ENCODE measurements around the gene RAD51B.

Gene RAD51B

GRCh38 chr14:67819563-67820421 lies at the start of gene RAD51B:
Gene RAD51B (plus strand): TSS chr14:67819779.
- Histone ChIP-seq H3K27ac (ENCODE audit: low read depth, low read length) (peak within 1 kb of the TSS; percentile 88), H3K4me3 (ENCODE audit: low read depth in 1 of 5, low read length in 5 of 5) (peak within 1 kb of the TSS; percentile 92 to 100 (median 98)), H3K9me3 (ENCODE audit: control insufficient read depth in 5 of 5, low read length in 5 of 5) (no peaks in the 10 kb centered on the region), H3K27me3 (ENCODE audit: control insufficient read depth in 5 of 5, insufficient read depth in 4 of 5, low read length in 5 of 5) (no peaks in the 10 kb centered on the region), H3K4me1 (ENCODE audit: control insufficient read depth in 5 of 5, insufficient read depth in 5 of 5, low read length in 5 of 5) (peaks cover 6 to 35% (median 33%) of the 10 kb centered on the region in 5 donors), H3K36me3 (ENCODE audit: control insufficient read depth in 5 of 5, insufficient read depth in 5 of 5, low read length in 5 of 5) (no peaks in the 10 kb centered on the region), H3K9ac (ENCODE audit: low read length in 5 of 5) (peak within 1 kb of the TSS; percentile 69 to 95 (median 89))

- Histone ChIP-seq H3K36me3 (ENCODE audit: control insufficient read depth in 5 of 5, insufficient read depth in 5 of 5, low read length in 5 of 5) (peaks cover 63 to 99% (median 94%) of the 10 kb centered on the region in 5 donors), H3K27ac (ENCODE audit: low read depth, low read length) (no peak overlapping the region)
Observed at GRCh38 chr14:67773844-67774377, 45.7 kb upstream of the RAD51B start.

GRCh38 chr14:67776653-67777322 lies 42.8 kb upstream of the RAD51B start:
- Histone ChIP-seq H3K27me3 (ENCODE audit: control insufficient read depth in 5 of 5, insufficient read depth in 4 of 5, low read length in 5 of 5) (no peaks in the 10 kb centered on the region), H3K36me3 (ENCODE audit: control insufficient read depth in 5 of 5, insufficient read depth in 5 of 5, low read length in 5 of 5) (peaks cover 58 to 100% (median 94%) of the 10 kb centered on the region in 5 donors), H3K4me3 (ENCODE audit: low read depth in 1 of 5, low read length in 5 of 5) (no peak overlapping the region), H3K9ac (ENCODE audit: low read length in 5 of 5) (no peak overlapping the region), H3K27ac (ENCODE audit: low read depth, low read length) (no peak overlapping the region), H3K9me3 (ENCODE audit: control insufficient read depth in 5 of 5, low read length in 5 of 5) (no peaks in the 10 kb centered on the region), H3K4me1 (ENCODE audit: control insufficient read depth in 5 of 5, insufficient read depth in 5 of 5, low read length in 5 of 5) (no peaks in the 10 kb centered on the region)

More at GRCh38 chr14:67773844-67774377, 45.7 kb upstream of the RAD51B start:
- no peak overlapping the region for H3K4me3 ChIP-seq (ENCODE audit: low read depth in 1 of 5, low read length in 5 of 5)
- no peak overlapping the region for H3K9ac ChIP-seq (ENCODE audit: low read length in 5 of 5)
- H3K9me3 ChIP-seq (ENCODE audit: control insufficient read depth in 5 of 5, low read length in 5 of 5), result no peaks in the 10 kb centered on the region
- no peaks in the 10 kb centered on the region for H3K4me1 ChIP-seq (ENCODE audit: control insufficient read depth in 5 of 5, insufficient read depth in 5 of 5, low read length in 5 of 5)
- H3K27me3 ChIP-seq (ENCODE audit: control insufficient read depth in 5 of 5, insufficient read depth in 4 of 5, low read length in 5 of 5), result no peaks in the 10 kb centered on the region

GRCh38 chr14:67778792-67779191 lies 40.8 kb upstream of the RAD51B start:
- Histone ChIP-seq H3K9me3 (ENCODE audit: control insufficient read depth in 5 of 5, low read length in 5 of 5) (no peaks in the 10 kb centered on the region), H3K36me3 (ENCODE audit: control insufficient read depth in 5 of 5, insufficient read depth in 5 of 5, low read length in 5 of 5) (peaks cover 61 to 100% (median 94%) of the 10 kb centered on the region in 5 donors), H3K4me1 (ENCODE audit: control insufficient read depth in 5 of 5, insufficient read depth in 5 of 5, low read length in 5 of 5) (peaks cover 0 to 9% (median 3%) of the 10 kb centered on the region in 5 donors), H3K27me3 (ENCODE audit: control insufficient read depth in 5 of 5, insufficient read depth in 4 of 5, low read length in 5 of 5) (no peaks in the 10 kb centered on the region), H3K9ac (ENCODE audit: low read length in 5 of 5) (no peak overlapping the region), H3K4me3 (ENCODE audit: low read depth in 1 of 5, low read length in 5 of 5) (no peak overlapping the region), H3K27ac (ENCODE audit: low read depth, low read length) (no peak overlapping the region)

- Histone ChIP-seq H3K27ac (ENCODE audit: low read depth, low read length) (no peak overlapping the region), H3K9me3 (ENCODE audit: control insufficient read depth in 5 of 5, low read length in 5 of 5) (no peaks in the 10 kb centered on the region), H3K4me1 (ENCODE audit: control insufficient read depth in 5 of 5, insufficient read depth in 5 of 5, low read length in 5 of 5) (peaks cover 0 to 9% (median 3%) of the 10 kb centered on the region in 5 donors), H3K27me3 (ENCODE audit: control insufficient read depth in 5 of 5, insufficient read depth in 4 of 5, low read length in 5 of 5) (no peaks in the 10 kb centered on the region), H3K9ac (ENCODE audit: low read length in 5 of 5) (no peak overlapping the region), H3K36me3 (ENCODE audit: control insufficient read depth in 5 of 5, insufficient read depth in 5 of 5, low read length in 5 of 5) (peaks cover 60 to 100% (median 93%) of the 10 kb centered on the region in 5 donors), H3K4me3 (ENCODE audit: low read depth in 1 of 5, low read length in 5 of 5) (no peak overlapping the region)
Observed at GRCh38 chr14:67782090-67782489, 37.5 kb upstream of the RAD51B start.

- Histone ChIP-seq H3K4me1 (ENCODE audit: control insufficient read depth in 5 of 5, insufficient read depth in 5 of 5, low read length in 5 of 5) (peaks cover 0 to 9% (median 3%) of the 10 kb centered on the region in 5 donors), H3K27me3 (ENCODE audit: control insufficient read depth in 5 of 5, insufficient read depth in 4 of 5, low read length in 5 of 5) (no peaks in the 10 kb centered on the region), H3K9ac (ENCODE audit: low read length in 5 of 5) (no peak overlapping the region), H3K9me3 (ENCODE audit: control insufficient read depth in 5 of 5, low read length in 5 of 5) (no peaks in the 10 kb centered on the region), H3K36me3 (ENCODE audit: control insufficient read depth in 5 of 5, insufficient read depth in 5 of 5, low read length in 5 of 5) (peaks cover 59 to 100% (median 93%) of the 10 kb centered on the region in 5 donors), H3K27ac (ENCODE audit: low read depth, low read length) (no peak overlapping the region), H3K4me3 (ENCODE audit: low read depth in 1 of 5, low read length in 5 of 5) (no peak overlapping the region)
Observed at GRCh38 chr14:67784244-67784823, 35.2 kb upstream of the RAD51B start.

- no peaks in the 10 kb centered on the region for H3K27me3 ChIP-seq (ENCODE audit: control insufficient read depth in 5 of 5, insufficient read depth in 4 of 5, low read length in 5 of 5)
- H3K4me3 ChIP-seq (ENCODE audit: low read depth in 1 of 5, low read length in 5 of 5), result no peak overlapping the region
- H3K4me1 ChIP-seq (ENCODE audit: control insufficient read depth in 5 of 5, insufficient read depth in 5 of 5, low read length in 5 of 5), result peaks cover 0 to 9% (median 3%) of the 10 kb centered on the region in 5 donors
- H3K9ac ChIP-seq (ENCODE audit: low read length in 5 of 5), result no peak overlapping the region
- H3K27ac ChIP-seq (ENCODE audit: low read depth, low read length), result no peak overlapping the region
- H3K36me3 ChIP-seq (ENCODE audit: control insufficient read depth in 5 of 5, insufficient read depth in 5 of 5, low read length in 5 of 5), result peaks cover 63 to 100% (median 95%) of the 10 kb centered on the region in 5 donors
- H3K9me3 ChIP-seq (ENCODE audit: control insufficient read depth in 5 of 5, low read length in 5 of 5), result no peaks in the 10 kb centered on the region
Observed at GRCh38 chr14:67785270-67786109, 34.1 kb upstream of the RAD51B start.

- Histone ChIP-seq H3K4me1 (ENCODE audit: control insufficient read depth in 5 of 5, insufficient read depth in 5 of 5, low read length in 5 of 5) (peaks cover 0 to 9% (median 3%) of the 10 kb centered on the region in 5 donors), H3K36me3 (ENCODE audit: control insufficient read depth in 5 of 5, insufficient read depth in 5 of 5, low read length in 5 of 5) (peaks cover 52 to 86% (median 80%) of the 10 kb centered on the region in 5 donors), H3K27ac (ENCODE audit: low read depth, low read length) (no peak overlapping the region), H3K4me3 (ENCODE audit: low read depth in 1 of 5, low read length in 5 of 5) (no peak overlapping the region), H3K9ac (ENCODE audit: low read length in 5 of 5) (no peak overlapping the region), H3K9me3 (ENCODE audit: control insufficient read depth in 5 of 5, low read length in 5 of 5) (no peaks in the 10 kb centered on the region), H3K27me3 (ENCODE audit: control insufficient read depth in 5 of 5, insufficient read depth in 4 of 5, low read length in 5 of 5) (no peaks in the 10 kb centered on the region)
Observed at GRCh38 chr14:67787673-67788072, 31.9 kb upstream of the RAD51B start.

- Histone ChIP-seq H3K27ac (ENCODE audit: low read depth, low read length) (no peak overlapping the region), H3K9me3 (ENCODE audit: control insufficient read depth in 5 of 5, low read length in 5 of 5) (no peaks in the 10 kb centered on the region), H3K9ac (ENCODE audit: low read length in 5 of 5) (no peak overlapping the region), H3K36me3 (ENCODE audit: control insufficient read depth in 5 of 5, insufficient read depth in 5 of 5, low read length in 5 of 5) (peaks cover 65 to 96% (median 80%) of the 10 kb centered on the region in 5 donors), H3K27me3 (ENCODE audit: control insufficient read depth in 5 of 5, insufficient read depth in 4 of 5, low read length in 5 of 5) (no peaks in the 10 kb centered on the region), H3K4me3 (ENCODE audit: low read depth in 1 of 5, low read length in 5 of 5) (no peak overlapping the region), H3K4me1 (ENCODE audit: control insufficient read depth in 5 of 5, insufficient read depth in 5 of 5, low read length in 5 of 5) (no peaks in the 10 kb centered on the region)
Observed at GRCh38 chr14:67798731-67799130, 20.8 kb upstream of the RAD51B start.
